ENCODE data around the gene ADI1. TPM values are rescaled to one million over a fixed set of nuclear protein-coding genes. Genes with fewer than 3 reads are reported as not detected.

The ADI1 gene
- total RNA-seq, 5 donors from 2014 or later (not counting 1 experiment from before 2014, with no cell fraction given), result 20.9 to 29.0 (median 28.3) TPM

GRCh38 chr2:3453190-3453999, 65.9 kb downstream of the ADI1 start:
- H3K9me3 Mint-ChIP-seq, result no peaks in the 10 kb centered on the region
- ChIA-PET POLR2A (no interaction called here), CTCF (interaction anchor here in 1 of 2 donors (1.0 kb wide), 1 partner anchor 9 kb away, joined by 4 read pairs; no protein-coding TSS in a partner anchor)
- Histone ChIP-seq H3K9me3 (no peaks in the 10 kb centered on the region), H3K4me1 (ENCODE audit: control insufficient read depth in 1 of 2, extremely low read depth in 1 of 2, insufficient read depth in 2 of 2, low read length in 2 of 2) (no peaks in the 10 kb centered on the region), H3K36me3 (ENCODE audit: control insufficient read depth in 2 of 2, extremely low read depth in 1 of 2, insufficient read depth in 1 of 2, low read length in 1 of 2) (peaks cover 31 to 65% of the 10 kb centered on the region in 2 donors), H3K4me3 (ENCODE audit: control insufficient read depth in 1 of 2, extremely low read depth in 1 of 2, low read length in 1 of 2) (no peak overlapping the region), H3K27ac (ENCODE audit: low read length) (no peak overlapping the region), H3K27me3 (replicated peaks in 1 of 2; ENCODE audit: control insufficient read depth in 2 of 2, extremely low read depth in 1 of 2, insufficient read depth in 2 of 2, low read length in 1 of 2) (no peaks in the 10 kb centered on the region)
- H3K27ac Mint-ChIP-seq, result no peak overlapping the region
- 94% methylated on average over 14 of the region's 20 CpGs for WGBS (ENCODE audit: insufficient coverage)
- ATAC-seq (replicated peaks in 1 of 4), result no peak
- H3K36me3 Mint-ChIP-seq, result peaks cover 60% of the 10 kb centered on the region
- H3K27me3 Mint-ChIP-seq, result no peaks in the 10 kb centered on the region
- no peak for DNase-seq
- H3K4me1 Mint-ChIP-seq, result no peaks in the 10 kb centered on the region
- H3K4me3 Mint-ChIP-seq, result no peak overlapping the region

- H3K4me3 ChIP-seq (ENCODE audit: control insufficient read depth in 1 of 2, extremely low read depth in 1 of 2, low read length in 1 of 2), result no peak overlapping the region
- peaks cover 31 to 68% of the 10 kb centered on the region in 2 donors for H3K36me3 ChIP-seq (ENCODE audit: control insufficient read depth in 2 of 2, extremely low read depth in 1 of 2, insufficient read depth in 1 of 2, low read length in 1 of 2)
- POLR2A ChIA-PET, result no interaction called here
- 96% methylated on average over 14 of the region's 17 CpGs for WGBS (ENCODE audit: insufficient coverage)
- Mint-ChIP-seq H3K4me3 (no peak overlapping the region), H3K36me3 (peaks cover 65% of the 10 kb centered on the region), H3K4me1 (no peaks in the 10 kb centered on the region), H3K9me3 (no peaks in the 10 kb centered on the region), H3K27me3 (no peaks in the 10 kb centered on the region), H3K27ac (no peak overlapping the region)
- no peaks in the 10 kb centered on the region for H3K27me3 ChIP-seq (replicated peaks in 1 of 2; ENCODE audit: control insufficient read depth in 2 of 2, extremely low read depth in 1 of 2, insufficient read depth in 2 of 2, low read length in 1 of 2)
- H3K9me3 ChIP-seq, result no peaks in the 10 kb centered on the region
- CTCF ChIA-PET, result interaction anchor here (1.0 kb wide), 2 partner anchors 10 to 28 kb away, joined by 3 to 4 read pairs; no protein-coding TSS in a partner anchor
- ATAC-seq (replicated peaks in 1 of 4) (no peak), DNase-seq (no peak)
- H3K27ac ChIP-seq (ENCODE audit: low read length), result no peak overlapping the region
- H3K4me1 ChIP-seq (ENCODE audit: control insufficient read depth in 1 of 2, extremely low read depth in 1 of 2, insufficient read depth in 2 of 2, low read length in 2 of 2), result no peaks in the 10 kb centered on the region
Observed at GRCh38 chr2:3451926-3452671, 67.2 kb downstream of the ADI1 start.

- Mint-ChIP-seq H3K36me3 (peaks cover 66% of the 10 kb centered on the region), H3K27me3 (no peaks in the 10 kb centered on the region), H3K4me3 (no peak overlapping the region), H3K4me1 (no peaks in the 10 kb centered on the region), H3K9me3 (no peaks in the 10 kb centered on the region), H3K27ac (no peak overlapping the region)
- ChIA-PET POLR2A (no interaction called here), CTCF (interaction anchor here in 1 of 2 donors (1.0 kb wide), 1 partner anchor 27 kb away, joined by 3 read pairs; no protein-coding TSS in a partner anchor)
- Histone ChIP-seq H3K27me3 (replicated peaks in 1 of 2; ENCODE audit: control insufficient read depth in 2 of 2, extremely low read depth in 1 of 2, insufficient read depth in 2 of 2, low read length in 1 of 2) (no peaks in the 10 kb centered on the region), H3K4me3 (ENCODE audit: control insufficient read depth in 1 of 2, extremely low read depth in 1 of 2, low read length in 1 of 2) (no peak overlapping the region), H3K9me3 (no peaks in the 10 kb centered on the region), H3K4me1 (ENCODE audit: control insufficient read depth in 1 of 2, extremely low read depth in 1 of 2, insufficient read depth in 2 of 2, low read length in 2 of 2) (no peaks in the 10 kb centered on the region), H3K36me3 (ENCODE audit: control insufficient read depth in 2 of 2, extremely low read depth in 1 of 2, insufficient read depth in 1 of 2, low read length in 1 of 2) (peaks cover 29 to 66% of the 10 kb centered on the region in 2 donors), H3K27ac (ENCODE audit: low read length) (no peak overlapping the region)
- DNase-seq (no peak), ATAC-seq (replicated peaks in 1 of 4) (no peak)
- 98% methylated on average over 4 of the region's 4 CpGs for WGBS (ENCODE audit: insufficient coverage)
Observed at GRCh38 chr2:3451169-3451568, 68.2 kb downstream of the ADI1 start.

- no peaks in the 10 kb centered on the region for H3K4me1 ChIP-seq (ENCODE audit: control insufficient read depth in 1 of 2, extremely low read depth in 1 of 2, insufficient read depth in 2 of 2, low read length in 2 of 2)
- Mint-ChIP-seq H3K27me3 (no peaks in the 10 kb centered on the region), H3K27ac (no peak overlapping the region), H3K9me3 (no peaks in the 10 kb centered on the region), H3K36me3 (peaks cover 66% of the 10 kb centered on the region), H3K4me3 (no peak overlapping the region), H3K4me1 (no peaks in the 10 kb centered on the region)
- ATAC-seq (replicated peaks in 1 of 4), result no peak
- ChIA-PET CTCF (interaction anchor here in 1 of 2 donors (1.0 kb wide), 1 partner anchor 26 kb away, joined by 3 read pairs; no protein-coding TSS in a partner anchor), POLR2A (interaction anchor here in 1 of 2 donors (0.6 kb wide), 1 partner anchor 235 kb away, joined by 3 read pairs; no protein-coding TSS in a partner anchor)
- peaks cover 32 to 66% of the 10 kb centered on the region in 2 donors for H3K36me3 ChIP-seq (ENCODE audit: control insufficient read depth in 2 of 2, extremely low read depth in 1 of 2, insufficient read depth in 1 of 2, low read length in 1 of 2)
- no peak overlapping the region for H3K4me3 ChIP-seq (ENCODE audit: control insufficient read depth in 1 of 2, extremely low read depth in 1 of 2, low read length in 1 of 2)
- H3K9me3 ChIP-seq, result no peaks in the 10 kb centered on the region
- H3K27me3 ChIP-seq (replicated peaks in 1 of 2; ENCODE audit: control insufficient read depth in 2 of 2, extremely low read depth in 1 of 2, insufficient read depth in 2 of 2, low read length in 1 of 2), result no peaks in the 10 kb centered on the region
- no peak overlapping the region for H3K27ac ChIP-seq (ENCODE audit: low read length)
- DNase-seq, result no peak
- 94% methylated on average over 12 of the region's 16 CpGs for WGBS (ENCODE audit: insufficient coverage)
Observed at GRCh38 chr2:3450385-3451010, 68.8 kb downstream of the ADI1 start.

- no peak for ATAC-seq (replicated peaks in 1 of 4)
- H3K9me3 Mint-ChIP-seq, result no peaks in the 10 kb centered on the region
- 96% methylated on average over 11 of the region's 11 CpGs for WGBS (ENCODE audit: insufficient coverage)
- no peak overlapping the region for H3K4me3 ChIP-seq (ENCODE audit: control insufficient read depth in 1 of 2, extremely low read depth in 1 of 2, low read length in 1 of 2)
- H3K27ac Mint-ChIP-seq, result no peak overlapping the region
- H3K27me3 Mint-ChIP-seq, result no peaks in the 10 kb centered on the region
- no peaks in the 10 kb centered on the region for H3K4me1 Mint-ChIP-seq
- peaks cover 68% of the 10 kb centered on the region for H3K36me3 Mint-ChIP-seq
- ChIA-PET CTCF (no interaction called here), POLR2A (interaction anchor here in 1 of 2 donors (0.6 kb wide), 1 partner anchor 234 kb away, joined by 3 read pairs; no protein-coding TSS in a partner anchor)
- no peaks in the 10 kb centered on the region for H3K9me3 ChIP-seq
- no peaks in the 10 kb centered on the region for H3K4me1 ChIP-seq (ENCODE audit: control insufficient read depth in 1 of 2, extremely low read depth in 1 of 2, insufficient read depth in 2 of 2, low read length in 2 of 2)
- H3K36me3 ChIP-seq (ENCODE audit: control insufficient read depth in 2 of 2, extremely low read depth in 1 of 2, insufficient read depth in 1 of 2, low read length in 1 of 2), result peaks cover 34 to 67% of the 10 kb centered on the region in 2 donors
- H3K27ac ChIP-seq (ENCODE audit: low read length), result no peak overlapping the region
- no peak for DNase-seq
- H3K4me3 Mint-ChIP-seq, result no peak overlapping the region
- H3K27me3 ChIP-seq (replicated peaks in 1 of 2; ENCODE audit: control insufficient read depth in 2 of 2, extremely low read depth in 1 of 2, insufficient read depth in 2 of 2, low read length in 1 of 2), result no peaks in the 10 kb centered on the region
Observed at GRCh38 chr2:3449936-3450335, 69.4 kb downstream of the ADI1 start.

- ChIA-PET CTCF (no interaction called here), POLR2A (no interaction called here)
- WGBS (ENCODE audit: insufficient coverage), result 94% methylated on average over 10 of the region's 13 CpGs
- DNase-seq (no peak), ATAC-seq (replicated peaks in 1 of 4) (no peak)
- peaks cover 28 to 71% of the 10 kb centered on the region in 2 donors for H3K36me3 ChIP-seq (ENCODE audit: control insufficient read depth in 2 of 2, extremely low read depth in 1 of 2, insufficient read depth in 1 of 2, low read length in 1 of 2)
- H3K9me3 ChIP-seq, result no peaks in the 10 kb centered on the region
- no peak overlapping the region for H3K4me3 Mint-ChIP-seq
- no peak overlapping the region for H3K27ac Mint-ChIP-seq
- no peak overlapping the region for H3K4me3 ChIP-seq (ENCODE audit: control insufficient read depth in 1 of 2, extremely low read depth in 1 of 2, low read length in 1 of 2)
- no peaks in the 10 kb centered on the region for H3K4me1 Mint-ChIP-seq
- no peaks in the 10 kb centered on the region for H3K27me3 Mint-ChIP-seq
- no peaks in the 10 kb centered on the region for H3K4me1 ChIP-seq (ENCODE audit: control insufficient read depth in 1 of 2, extremely low read depth in 1 of 2, insufficient read depth in 2 of 2, low read length in 2 of 2)
- no peak overlapping the region for H3K27ac ChIP-seq (ENCODE audit: low read length)
- H3K36me3 Mint-ChIP-seq, result peaks cover 70% of the 10 kb centered on the region
- H3K9me3 Mint-ChIP-seq, result no peaks in the 10 kb centered on the region
- H3K27me3 ChIP-seq (replicated peaks in 1 of 2; ENCODE audit: control insufficient read depth in 2 of 2, extremely low read depth in 1 of 2, insufficient read depth in 2 of 2, low read length in 1 of 2), result no peaks in the 10 kb centered on the region
Observed at GRCh38 chr2:3449086-3449485, 70.2 kb downstream of the ADI1 start.

All from T-cell (primary cell).